ENCODE data around the gene CDR2. TPM values are rescaled to one million over a fixed set of nuclear protein-coding genes. Genes with fewer than 3 reads are reported as not detected.
A peak's percentile ranks its signal among the peaks of the same experiment; 100 is the strongest.

The CDR2 gene
- total and polyA plus RNA-seq, 2 of the 13 experiments (the other 11 are each of a cell fraction or from before 2014, with no cell fraction given) = 59.0 to 78.9 TPM

DNA sequence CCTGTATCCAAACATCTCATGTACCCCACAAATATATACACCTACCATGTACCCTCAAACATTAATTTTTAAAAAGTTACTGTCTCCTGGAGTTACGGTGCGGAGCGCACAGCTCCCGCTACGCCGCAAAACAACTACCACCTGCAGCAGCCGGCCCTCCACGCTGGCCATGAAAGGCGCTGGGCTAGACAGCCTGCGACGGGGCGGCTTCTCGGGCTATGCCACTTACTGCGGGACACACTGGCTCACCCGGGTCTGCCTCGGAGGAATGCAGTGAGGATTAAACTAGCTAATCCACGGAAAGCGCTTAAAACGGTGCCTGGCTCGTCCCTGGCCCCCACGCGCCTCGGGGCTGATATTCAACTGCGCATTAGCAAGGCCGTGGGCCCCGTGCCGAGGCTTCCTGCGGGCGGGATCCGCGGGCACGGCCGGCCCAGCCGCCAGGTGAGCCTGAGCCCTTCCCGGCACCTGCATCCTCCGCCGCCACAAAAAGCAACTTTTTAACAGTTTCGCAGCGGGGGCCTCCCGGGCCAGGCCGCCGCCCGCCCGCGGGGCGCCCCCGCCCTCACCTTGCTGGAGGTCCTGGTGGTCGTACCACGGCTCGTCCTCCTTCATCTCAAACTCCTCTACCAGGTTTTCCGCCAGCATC lies 633 bp downstream of the CDR2 start (continued):
- TF ChIP-seq ETV5 (CRISPR knock-in tag; IDR thresholded peaks at IDR 0.05; ENCODE audit: borderline replicate concordance) (no peak), ZNF17 (CRISPR knock-in tag; IDR thresholded peaks at IDR 0.05) (no peak), NFIB (CRISPR knock-in tag; IDR thresholded peaks at IDR 0.05; ENCODE audit: borderline replicate concordance) (no peak), ZNF44 (CRISPR knock-in tag; IDR thresholded peaks at IDR 0.05) (no peak), EED (CRISPR knock-in tag; IDR thresholded peaks at IDR 0.05) (no peak; the same call in 1 of the 2 replicates), ZNF672 (CRISPR knock-in tag; IDR thresholded peaks at IDR 0.05) (no peak), RFXAP (CRISPR knock-in tag; IDR thresholded peaks at IDR 0.05; ENCODE audit: borderline replicate concordance) (no peak), KLF9 (CRISPR knock-in tag; IDR thresholded peaks at IDR 0.05; ENCODE audit: low read depth) (no peak), FOXJ3 (CRISPR knock-in tag; IDR thresholded peaks at IDR 0.05; ENCODE audit: borderline replicate concordance) (no peak), ZSCAN25 (CRISPR knock-in tag; IDR thresholded peaks at IDR 0.05) (0 out of 2 replicates have a peak, but pooled peaks have one; percentile 15), WIZ (CRISPR knock-in tag; IDR thresholded peaks at IDR 0.05) (peak; percentile 82; the same call in 1 of the 2 replicates), ZNF619 (CRISPR knock-in tag; IDR thresholded peaks at IDR 0.05) (no peak), ZNF816 (CRISPR knock-in tag; IDR thresholded peaks at IDR 0.05; ENCODE audit: borderline replicate concordance) (peak; percentile 37; the same call in 1 of the 2 replicates), ZNF564 (CRISPR knock-in tag; IDR thresholded peaks at IDR 0.05) (peak; percentile 60; the same call in 1 of the 2 replicates), ZFP1 (CRISPR knock-in tag; IDR thresholded peaks at IDR 0.05) (no peak)
- TF ChIP-seq, protein P1, sequence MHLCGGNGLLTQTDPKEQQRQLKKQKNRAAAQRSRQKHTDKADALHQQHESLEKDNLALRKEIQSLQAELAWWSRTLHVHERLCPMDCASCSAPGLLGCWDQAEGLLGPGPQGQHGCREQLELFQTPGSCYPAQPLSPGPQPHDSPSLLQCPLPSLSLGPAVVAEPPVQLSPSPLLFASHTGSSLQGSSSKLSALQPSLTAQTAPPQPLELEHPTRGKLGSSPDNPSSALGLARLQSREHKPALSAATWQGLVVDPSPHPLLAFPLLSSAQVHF (CRISPR knock-in tag; IDR thresholded peaks at IDR 0.05) = 0 out of 2 replicates have a peak, but pooled peaks have one; percentile 36
- TF ChIP-seq, protein P2, sequence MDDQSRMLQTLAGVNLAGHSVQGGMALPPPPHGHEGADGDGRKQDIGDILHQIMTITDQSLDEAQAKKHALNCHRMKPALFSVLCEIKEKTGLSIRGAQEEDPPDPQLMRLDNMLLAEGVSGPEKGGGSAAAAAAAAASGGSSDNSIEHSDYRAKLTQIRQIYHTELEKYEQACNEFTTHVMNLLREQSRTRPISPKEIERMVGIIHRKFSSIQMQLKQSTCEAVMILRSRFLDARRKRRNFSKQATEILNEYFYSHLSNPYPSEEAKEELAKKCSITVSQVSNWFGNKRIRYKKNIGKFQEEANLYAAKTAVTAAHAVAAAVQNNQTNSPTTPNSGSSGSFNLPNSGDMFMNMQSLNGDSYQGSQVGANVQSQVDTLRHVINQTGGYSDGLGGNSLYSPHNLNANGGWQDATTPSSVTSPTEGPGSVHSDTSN (CRISPR knock-in tag; IDR thresholded peaks at IDR 0.05; ENCODE audit: borderline replicate concordance) = no peak
- TF ChIP-seq, protein P3, sequence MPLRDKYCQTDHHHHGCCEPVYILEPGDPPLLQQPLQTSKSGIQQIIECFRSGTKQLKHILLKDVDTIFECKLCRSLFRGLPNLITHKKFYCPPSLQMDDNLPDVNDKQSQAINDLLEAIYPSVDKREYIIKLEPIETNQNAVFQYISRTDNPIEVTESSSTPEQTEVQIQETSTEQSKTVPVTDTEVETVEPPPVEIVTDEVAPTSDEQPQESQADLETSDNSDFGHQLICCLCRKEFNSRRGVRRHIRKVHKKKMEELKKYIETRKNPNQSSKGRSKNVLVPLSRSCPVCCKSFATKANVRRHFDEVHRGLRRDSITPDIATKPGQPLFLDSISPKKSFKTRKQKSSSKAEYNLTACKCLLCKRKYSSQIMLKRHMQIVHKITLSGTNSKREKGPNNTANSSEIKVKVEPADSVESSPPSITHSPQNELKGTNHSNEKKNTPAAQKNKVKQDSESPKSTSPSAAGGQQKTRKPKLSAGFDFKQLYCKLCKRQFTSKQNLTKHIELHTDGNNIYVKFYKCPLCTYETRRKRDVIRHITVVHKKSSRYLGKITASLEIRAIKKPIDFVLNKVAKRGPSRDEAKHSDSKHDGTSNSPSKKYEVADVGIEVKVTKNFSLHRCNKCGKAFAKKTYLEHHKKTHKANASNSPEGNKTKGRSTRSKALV (CRISPR knock-in tag; IDR thresholded peaks at IDR 0.05) = peak; percentile 54; the same call in 1 of the 2 replicates
- TF ChIP-seq, protein P4, sequence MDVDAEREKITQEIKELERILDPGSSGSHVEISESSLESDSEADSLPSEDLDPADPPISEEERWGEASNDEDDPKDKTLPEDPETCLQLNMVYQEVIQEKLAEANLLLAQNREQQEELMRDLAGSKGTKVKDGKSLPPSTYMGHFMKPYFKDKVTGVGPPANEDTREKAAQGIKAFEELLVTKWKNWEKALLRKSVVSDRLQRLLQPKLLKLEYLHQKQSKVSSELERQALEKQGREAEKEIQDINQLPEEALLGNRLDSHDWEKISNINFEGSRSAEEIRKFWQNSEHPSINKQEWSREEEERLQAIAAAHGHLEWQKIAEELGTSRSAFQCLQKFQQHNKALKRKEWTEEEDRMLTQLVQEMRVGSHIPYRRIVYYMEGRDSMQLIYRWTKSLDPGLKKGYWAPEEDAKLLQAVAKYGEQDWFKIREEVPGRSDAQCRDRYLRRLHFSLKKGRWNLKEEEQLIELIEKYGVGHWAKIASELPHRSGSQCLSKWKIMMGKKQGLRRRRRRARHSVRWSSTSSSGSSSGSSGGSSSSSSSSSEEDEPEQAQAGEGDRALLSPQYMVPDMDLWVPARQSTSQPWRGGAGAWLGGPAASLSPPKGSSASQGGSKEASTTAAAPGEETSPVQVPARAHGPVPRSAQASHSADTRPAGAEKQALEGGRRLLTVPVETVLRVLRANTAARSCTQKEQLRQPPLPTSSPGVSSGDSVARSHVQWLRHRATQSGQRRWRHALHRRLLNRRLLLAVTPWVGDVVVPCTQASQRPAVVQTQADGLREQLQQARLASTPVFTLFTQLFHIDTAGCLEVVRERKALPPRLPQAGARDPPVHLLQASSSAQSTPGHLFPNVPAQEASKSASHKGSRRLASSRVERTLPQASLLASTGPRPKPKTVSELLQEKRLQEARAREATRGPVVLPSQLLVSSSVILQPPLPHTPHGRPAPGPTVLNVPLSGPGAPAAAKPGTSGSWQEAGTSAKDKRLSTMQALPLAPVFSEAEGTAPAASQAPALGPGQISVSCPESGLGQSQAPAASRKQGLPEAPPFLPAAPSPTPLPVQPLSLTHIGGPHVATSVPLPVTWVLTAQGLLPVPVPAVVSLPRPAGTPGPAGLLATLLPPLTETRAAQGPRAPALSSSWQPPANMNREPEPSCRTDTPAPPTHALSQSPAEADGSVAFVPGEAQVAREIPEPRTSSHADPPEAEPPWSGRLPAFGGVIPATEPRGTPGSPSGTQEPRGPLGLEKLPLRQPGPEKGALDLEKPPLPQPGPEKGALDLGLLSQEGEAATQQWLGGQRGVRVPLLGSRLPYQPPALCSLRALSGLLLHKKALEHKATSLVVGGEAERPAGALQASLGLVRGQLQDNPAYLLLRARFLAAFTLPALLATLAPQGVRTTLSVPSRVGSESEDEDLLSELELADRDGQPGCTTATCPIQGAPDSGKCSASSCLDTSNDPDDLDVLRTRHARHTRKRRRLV (CRISPR knock-in tag; IDR thresholded peaks at IDR 0.05) = no peak

Data from HepG2 (cell line).